Measurements from ENCODE around the gene SPEM1. TPM values are rescaled to one million over a fixed set of nuclear protein-coding genes. Genes with fewer than 3 reads are reported as not detected.

Gene SPEM1
- total and polyA plus RNA-seq, 4 donors: not detected

DNA sequence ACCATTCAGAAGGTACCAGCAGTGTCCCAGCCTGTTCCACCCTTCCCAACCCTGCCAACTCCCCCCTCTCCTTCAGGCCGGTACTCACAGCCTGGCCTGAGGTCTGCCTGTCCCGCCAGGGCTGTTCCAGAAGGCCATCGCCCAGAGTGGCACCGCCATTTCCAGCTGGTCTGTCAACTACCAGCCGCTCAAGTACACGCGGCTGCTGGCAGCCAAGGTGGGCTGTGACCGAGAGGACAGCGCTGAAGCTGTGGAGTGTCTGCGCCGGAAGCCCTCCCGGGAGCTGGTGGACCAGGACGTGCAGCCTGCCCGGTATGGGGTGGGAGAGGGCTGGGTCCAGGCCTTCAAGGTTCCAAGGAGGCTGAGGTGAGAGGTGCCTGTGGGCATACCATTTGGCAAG lies 5.3 kb upstream of the SPEM1 start:
- H3K9ac ChIP-seq (ENCODE audit: low read depth in 1 of 2, low read length in 2 of 2): no peak overlapping the region
- no peak for TF ChIP-seq REST (IDR thresholded peaks at IDR 0.05)
- no peak for TF ChIP-seq HNF4G (IDR thresholded peaks at IDR 0.05)
- TF ChIP-seq EGR1 (IDR thresholded peaks at IDR 0.05; ENCODE audit: low read depth in 2 of 2): no peak
- TF ChIP-seq JUND (IDR thresholded peaks at IDR 0.05): no peak
- no peak for TF ChIP-seq GABPA (IDR thresholded peaks at IDR 0.05 in 1 of 2, conservative IDR thresholded peaks at IDR 0.05 in 1 of 2)
- TF ChIP-seq SP1 (IDR thresholded peaks at IDR 0.05): no peak
- TF ChIP-seq FOXA1 (IDR thresholded peaks at IDR 0.05): no peak
- TF ChIP-seq RAD21 (IDR thresholded peaks at IDR 0.05): no peak
- TF ChIP-seq, protein P1, sequence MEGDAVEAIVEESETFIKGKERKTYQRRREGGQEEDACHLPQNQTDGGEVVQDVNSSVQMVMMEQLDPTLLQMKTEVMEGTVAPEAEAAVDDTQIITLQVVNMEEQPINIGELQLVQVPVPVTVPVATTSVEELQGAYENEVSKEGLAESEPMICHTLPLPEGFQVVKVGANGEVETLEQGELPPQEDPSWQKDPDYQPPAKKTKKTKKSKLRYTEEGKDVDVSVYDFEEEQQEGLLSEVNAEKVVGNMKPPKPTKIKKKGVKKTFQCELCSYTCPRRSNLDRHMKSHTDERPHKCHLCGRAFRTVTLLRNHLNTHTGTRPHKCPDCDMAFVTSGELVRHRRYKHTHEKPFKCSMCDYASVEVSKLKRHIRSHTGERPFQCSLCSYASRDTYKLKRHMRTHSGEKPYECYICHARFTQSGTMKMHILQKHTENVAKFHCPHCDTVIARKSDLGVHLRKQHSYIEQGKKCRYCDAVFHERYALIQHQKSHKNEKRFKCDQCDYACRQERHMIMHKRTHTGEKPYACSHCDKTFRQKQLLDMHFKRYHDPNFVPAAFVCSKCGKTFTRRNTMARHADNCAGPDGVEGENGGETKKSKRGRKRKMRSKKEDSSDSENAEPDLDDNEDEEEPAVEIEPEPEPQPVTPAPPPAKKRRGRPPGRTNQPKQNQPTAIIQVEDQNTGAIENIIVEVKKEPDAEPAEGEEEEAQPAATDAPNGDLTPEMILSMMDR (IDR thresholded peaks at IDR 0.05; ENCODE audit: low read depth, low read length, missing input control): no peak
- no peak for TF ChIP-seq YY1 (IDR thresholded peaks at IDR 0.05)
- no peak for TF ChIP-seq RXRA (IDR thresholded peaks at IDR 0.05)
- no peak for TF ChIP-seq HNF4A (conservative IDR thresholded peaks at IDR 0.05)
- TF ChIP-seq, protein P2, sequence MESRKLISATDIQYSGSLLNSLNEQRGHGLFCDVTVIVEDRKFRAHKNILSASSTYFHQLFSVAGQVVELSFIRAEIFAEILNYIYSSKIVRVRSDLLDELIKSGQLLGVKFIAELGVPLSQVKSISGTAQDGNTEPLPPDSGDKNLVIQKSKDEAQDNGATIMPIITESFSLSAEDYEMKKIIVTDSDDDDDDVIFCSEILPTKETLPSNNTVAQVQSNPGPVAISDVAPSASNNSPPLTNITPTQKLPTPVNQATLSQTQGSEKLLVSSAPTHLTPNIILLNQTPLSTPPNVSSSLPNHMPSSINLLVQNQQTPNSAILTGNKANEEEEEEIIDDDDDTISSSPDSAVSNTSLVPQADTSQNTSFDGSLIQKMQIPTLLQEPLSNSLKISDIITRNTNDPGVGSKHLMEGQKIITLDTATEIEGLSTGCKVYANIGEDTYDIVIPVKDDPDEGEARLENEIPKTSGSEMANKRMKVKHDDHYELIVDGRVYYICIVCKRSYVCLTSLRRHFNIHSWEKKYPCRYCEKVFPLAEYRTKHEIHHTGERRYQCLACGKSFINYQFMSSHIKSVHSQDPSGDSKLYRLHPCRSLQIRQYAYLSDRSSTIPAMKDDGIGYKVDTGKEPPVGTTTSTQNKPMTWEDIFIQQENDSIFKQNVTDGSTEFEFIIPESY (IDR thresholded peaks at IDR 0.05): no peak
- H3K9me3 ChIP-seq (ENCODE audit: control insufficient read depth in 4 of 4, low read length in 3 of 4): no peaks in the 10 kb centered on the region
- no peaks in the 10 kb centered on the region for H3K36me3 ChIP-seq (ENCODE audit: control insufficient read depth in 4 of 4, insufficient read depth in 3 of 4, low read depth in 1 of 4, low read length in 3 of 4)
- H3K4me3 ChIP-seq (ENCODE audit: low read depth in 1 of 3, low read length in 3 of 3): no peak overlapping the region
- no peak overlapping the region for H3K27ac ChIP-seq (ENCODE audit: low read depth in 1 of 2, low read length in 2 of 2)
- DNase-seq (ENCODE audit: low spot score): no peak
- H3K27me3 ChIP-seq (ENCODE audit: control insufficient read depth in 4 of 4, insufficient read depth in 4 of 4, low read length in 3 of 4): no peaks in the 10 kb centered on the region
- 93% methylated on average over 14 of the region's 14 CpGs for WGBS
- H3K4me1 ChIP-seq (ENCODE audit: control insufficient read depth in 4 of 4, insufficient read depth in 4 of 4, low read length in 3 of 4): no peaks in the 10 kb centered on the region

DNA sequence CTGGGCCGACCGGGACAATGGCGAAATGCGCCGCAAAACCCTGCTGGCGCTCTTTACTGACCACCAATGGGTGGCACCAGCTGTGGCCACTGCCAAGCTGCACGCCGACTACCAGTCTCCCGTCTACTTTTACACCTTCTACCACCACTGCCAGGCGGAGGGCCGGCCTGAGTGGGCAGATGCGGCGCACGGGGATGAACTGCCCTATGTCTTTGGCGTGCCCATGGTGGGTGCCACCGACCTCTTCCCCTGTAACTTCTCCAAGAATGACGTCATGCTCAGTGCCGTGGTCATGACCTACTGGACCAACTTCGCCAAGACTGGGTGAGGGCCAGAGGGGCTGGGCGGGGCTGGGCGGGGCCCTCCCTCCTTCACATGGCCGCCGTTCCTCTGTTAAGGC lies 4.3 kb upstream of the SPEM1 start:
- TF ChIP-seq ATF3 (IDR thresholded peaks at IDR 0.05) (no peak), RXRA (IDR thresholded peaks at IDR 0.05) (no peak), FOXA1 (IDR thresholded peaks at IDR 0.05) (no peak), REST (IDR thresholded peaks at IDR 0.05) (no peak), HNF4G (IDR thresholded peaks at IDR 0.05) (no peak), FOXA2 (IDR thresholded peaks at IDR 0.05) (no peak), TAF1 (conservative IDR thresholded peaks at IDR 0.05) (no peak), NR2F2 (IDR thresholded peaks at IDR 0.05) (no peak)
- TF ChIP-seq, protein P1 (IDR thresholded peaks at IDR 0.05; ENCODE audit: low read depth, low read length, missing input control): no peak
- TF ChIP-seq, protein P3, sequence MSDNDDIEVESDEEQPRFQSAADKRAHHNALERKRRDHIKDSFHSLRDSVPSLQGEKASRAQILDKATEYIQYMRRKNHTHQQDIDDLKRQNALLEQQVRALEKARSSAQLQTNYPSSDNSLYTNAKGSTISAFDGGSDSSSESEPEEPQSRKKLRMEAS (IDR thresholded peaks at IDR 0.05): no peak
- H3K27me3 ChIP-seq (ENCODE audit: control insufficient read depth in 4 of 4, insufficient read depth in 4 of 4, low read length in 3 of 4): no peaks in the 10 kb centered on the region
- H3K27ac ChIP-seq (ENCODE audit: low read depth in 1 of 2, low read length in 2 of 2): no peak overlapping the region
- no peak overlapping the region for H3K4me3 ChIP-seq (ENCODE audit: low read depth in 1 of 3, low read length in 3 of 3)
- no peaks in the 10 kb centered on the region for H3K9me3 ChIP-seq (ENCODE audit: control insufficient read depth in 4 of 4, low read length in 3 of 4)
- no peaks in the 10 kb centered on the region for H3K36me3 ChIP-seq (ENCODE audit: control insufficient read depth in 4 of 4, insufficient read depth in 3 of 4, low read depth in 1 of 4, low read length in 3 of 4)
- no peaks in the 10 kb centered on the region for H3K4me1 ChIP-seq (ENCODE audit: control insufficient read depth in 4 of 4, insufficient read depth in 4 of 4, low read length in 3 of 4)
- no peak for DNase-seq (ENCODE audit: low spot score)
- WGBS: 91% methylated on average over 23 of the region's 23 CpGs
- H3K9ac ChIP-seq (ENCODE audit: low read depth in 1 of 2, low read length in 2 of 2): no peak overlapping the region
